ENCODE data around the gene SRL. TPM values are rescaled to one million over a fixed set of nuclear protein-coding genes. Genes with fewer than 3 reads are reported as not detected.

The SRL gene
- total and polyA plus RNA-seq, 2 of the 8 experiments (the other 6 are each of a cell fraction or from before 2014, with no cell fraction given), result 0.05 TPM; not detected in 1

DNA sequence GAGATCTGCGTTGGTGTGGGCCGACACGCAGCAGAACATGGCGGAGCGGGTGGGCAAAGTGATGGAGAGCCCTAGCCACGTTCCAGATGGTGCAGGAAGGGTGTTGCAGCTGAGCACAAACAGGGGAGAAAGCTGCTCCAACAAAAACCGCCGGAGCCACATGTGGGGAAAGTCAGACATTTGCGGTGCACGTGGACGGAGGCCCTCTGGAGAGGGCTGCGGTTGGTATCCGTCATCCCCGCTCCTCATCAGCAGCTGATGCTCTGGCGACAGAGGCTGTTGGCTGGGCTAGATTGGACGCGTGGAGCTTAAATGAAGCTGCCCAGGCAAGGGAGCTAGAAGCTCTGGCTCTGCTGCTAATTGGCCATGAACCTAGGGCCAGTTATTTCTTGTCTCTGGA lies 82.2 kb downstream of the SRL start:
- CTCF ChIA-PET (ENCODE audit: partially characterized antibody), result interaction anchor here (1.2 to 2.3 kb wide), 2 partner anchors 18 to 177 kb away, joined by 3 to 11 read pairs; no protein-coding TSS in a partner anchor
- no peak overlapping the region for H4K8ac ChIP-seq (ENCODE audit: extremely low read depth, insufficient read depth, low read length)
- no peak for DNase-seq (ENCODE audit: low read depth in 1 of 2, low spot score in 2 of 2)
- H3K4me2 ChIP-seq (ENCODE audit: insufficient read depth in 1 of 2, low read depth in 2 of 2, low read length in 2 of 2), result no peak overlapping the region
- no peaks in the 10 kb centered on the region for H3K9me3 ChIP-seq (ENCODE audit: insufficient read depth in 2 of 2, low read depth in 1 of 2, low read length in 1 of 2)
- no peak overlapping the region for H3K27ac ChIP-seq (ENCODE audit: low read depth, low read length)
- H2BK20ac ChIP-seq (ENCODE audit: low read length), result no peak overlapping the region
- no peak overlapping the region for H2BK120ac ChIP-seq (replicated peaks; ENCODE audit: low read depth, low read length)
- H4K20me1 ChIP-seq (replicated peaks in 1 of 2; ENCODE audit: control insufficient read depth in 1 of 2, insufficient read depth in 2 of 2, low read length in 2 of 2), result no peaks in the 10 kb centered on the region
- H3K36me3 ChIP-seq (ENCODE audit: control insufficient read depth in 2 of 4, insufficient read depth in 4 of 4, low read length in 3 of 4), result no peaks in the 10 kb centered on the region
- no peak overlapping the region for H2BK5ac ChIP-seq (ENCODE audit: low read depth, low read length)
- no peak overlapping the region for H2BK15ac ChIP-seq (ENCODE audit: low read length)
- no peak overlapping the region for H2AFZ ChIP-seq (ENCODE audit: low read length)
- no peak overlapping the region for H4K5ac ChIP-seq (ENCODE audit: insufficient read length, low read depth, low read length)
- H3K18ac ChIP-seq (ENCODE audit: extremely low read depth, low read length), result no peak overlapping the region
- H3K14ac ChIP-seq (ENCODE audit: insufficient read length), result no peak overlapping the region
- no peaks in the 10 kb centered on the region for H3K4me1 ChIP-seq (replicated peaks in 1 of 4; ENCODE audit: control insufficient read depth in 3 of 4, insufficient read depth in 4 of 4, low read length in 3 of 4)
- H2BK12ac ChIP-seq (ENCODE audit: low read depth, low read length), result no peak overlapping the region
- WGBS, 2 experiments (ENCODE audit: extremely low coverage in 1 of 2, insufficient coverage in 1 of 2, insufficient read length in 1 of 2, insufficient replicate concordance in 2 of 2, low coverage in 1 of 2, low lambda C conversion rate in 2 of 2, missing lambda C conversion rate in 1 of 2), result 96% methylated on average over 17 of the region's 17 CpGs; no CpG with 5 or more reads in 1 of the 2 experiments
- H3K56ac ChIP-seq (replicated peaks; ENCODE audit: insufficient read length, low read depth, low read length), result no peak overlapping the region
- H2AK5ac ChIP-seq (ENCODE audit: low read depth, low read length), result no peak overlapping the region
- no peak overlapping the region for H3K4me3 ChIP-seq (ENCODE audit: extremely low read depth in 1 of 4, insufficient read depth in 2 of 4, low read depth in 3 of 4, low read length in 4 of 4)
- H3K9ac ChIP-seq (replicated peaks in 1 of 4; ENCODE audit: extremely low read depth in 1 of 4, low read depth in 3 of 4, low read length in 3 of 4), result no peak overlapping the region
- H3K79me1 ChIP-seq (ENCODE audit: low read depth, low read length), result no peaks in the 10 kb centered on the region
- H3K79me2 ChIP-seq (ENCODE audit: control insufficient read depth in 1 of 2, insufficient read depth in 2 of 2, low read length in 2 of 2), result no peaks in the 10 kb centered on the region
- H4K91ac ChIP-seq (replicated peaks; ENCODE audit: insufficient read length, low read length), result no peak overlapping the region
- H3K23me2 ChIP-seq (ENCODE audit: low read depth, low read length), result no peaks in the 10 kb centered on the region
- H3K27me3 ChIP-seq (replicated peaks in 1 of 4; ENCODE audit: control insufficient read depth in 3 of 4, extremely low read depth in 1 of 4, insufficient read depth in 3 of 4, low read length in 3 of 4), result no peaks in the 10 kb centered on the region
- no peak overlapping the region for H3K23ac ChIP-seq (ENCODE audit: insufficient read length)
- no peak for FAIRE-seq
- POLR2A ChIA-PET (ENCODE audit: partially characterized antibody), result interaction anchor here (0.9 kb wide), 2 partner anchors 21 to 28 kb away, joined by 3 to 5 read pairs; no protein-coding TSS in a partner anchor
- H3K4ac ChIP-seq (replicated peaks; ENCODE audit: insufficient read length, low read depth, low read length), result no peak overlapping the region
- TF ChIP-seq GTF2F1 (IDR thresholded peaks at IDR 0.05; ENCODE audit: borderline replicate concordance, low read depth, low read length) (no peak), CEBPB (IDR thresholded peaks at IDR 0.05; ENCODE audit: low read depth, low read length) (no peak), CHD1 (IDR thresholded peaks at IDR 0.05; ENCODE audit: low read depth, low read length) (no peak), SIN3A (conservative IDR thresholded peaks at IDR 0.05 in 1 of 2, IDR thresholded peaks at IDR 0.05 in 1 of 2; ENCODE audit: low read depth in 1 of 2, low read length in 2 of 2) (no peak), TBP (IDR thresholded peaks at IDR 0.05; ENCODE audit: low read depth, low read length) (no peak), CHD2 (IDR thresholded peaks at IDR 0.05; ENCODE audit: low read length) (no peak), GABPA (IDR thresholded peaks at IDR 0.05; ENCODE audit: borderline replicate concordance, insufficient read depth, low read length) (no peak), RFX5 (IDR thresholded peaks at IDR 0.05; ENCODE audit: borderline replicate concordance, low read depth, low read length) (no peak), CBX5 (IDR thresholded peaks at IDR 0.05; ENCODE audit: low read depth, low read length) (no peak), SRF (IDR thresholded peaks at IDR 0.05; ENCODE audit: low read depth, low read length) (no peak), SP2 (IDR thresholded peaks at IDR 0.05; ENCODE audit: low read length) (no peak), SP1 (IDR thresholded peaks at IDR 0.05; ENCODE audit: low read depth, low read length) (no peak), ATF2 (IDR thresholded peaks at IDR 0.05; ENCODE audit: low read length) (no peak), SP4 (IDR thresholded peaks at IDR 0.05; ENCODE audit: low read length) (no peak)

Measured in H1 (cell line).